HG03097 (cell line): ENCODE measurements around the gene PRELP.

Experiments used
- ATAC-seq: cut with Tn5 transposase; IDR thresholded peaks from one replicate; pipeline ENCODE4 v1.9.1; 2021; ENCODE audit not compliant: unreplicated experiment, low FRiP score

The PRELP gene

DNA sequence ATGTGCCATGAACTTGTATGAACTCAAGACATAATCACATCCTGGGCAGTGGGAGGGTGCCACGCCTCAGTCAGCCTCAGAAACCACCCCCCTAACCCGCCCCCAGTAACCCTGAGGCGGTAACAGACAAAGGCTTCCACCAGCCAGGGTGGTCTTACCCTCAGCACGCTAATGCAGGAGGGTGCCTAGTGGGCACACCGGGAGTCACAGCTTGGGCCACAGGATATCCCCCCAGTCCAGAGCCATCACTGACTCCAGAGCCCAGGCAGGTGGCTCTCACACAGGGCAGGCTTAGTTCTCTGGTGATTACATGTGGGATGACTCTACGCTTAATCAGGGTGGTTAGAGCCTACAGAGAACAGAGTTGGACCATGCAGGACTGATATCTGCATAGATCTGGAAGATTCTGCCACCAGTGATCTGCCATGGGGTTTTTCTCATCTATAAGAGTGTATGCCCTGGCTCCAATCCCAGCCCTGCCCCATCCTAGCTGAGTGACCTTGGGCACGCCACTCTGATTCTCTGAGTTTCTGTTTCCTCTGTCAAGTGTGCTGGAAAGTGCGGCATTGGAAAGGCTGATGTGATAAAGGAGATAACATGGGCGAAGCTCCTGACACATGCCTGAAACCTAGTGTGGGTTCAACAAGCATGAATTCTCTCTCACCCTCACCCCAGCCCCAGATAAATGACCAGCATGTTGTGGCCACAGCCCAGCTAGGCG lies 45.6 kb downstream of the PRELP start:
- no peak for ATAC-seq

DNA sequence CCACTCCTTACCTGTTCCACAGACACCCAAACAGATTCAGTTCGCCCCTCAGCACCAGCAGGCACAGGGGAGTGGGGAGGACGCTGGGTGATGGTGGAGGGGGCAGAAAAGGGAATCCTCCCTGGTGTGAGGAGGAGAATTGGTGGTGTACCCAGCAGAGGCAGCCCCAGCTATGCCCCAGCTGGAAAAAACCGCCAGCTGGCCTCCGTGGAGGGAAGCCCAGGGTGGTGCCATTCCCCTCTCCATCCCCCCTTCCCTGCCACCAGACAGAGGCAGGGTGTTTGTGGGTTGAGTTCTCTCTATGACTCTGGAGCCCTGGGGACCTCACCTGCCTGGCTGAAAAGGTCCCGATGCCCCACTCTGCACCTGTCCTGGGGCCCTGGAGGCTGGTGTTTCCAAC lies 46.2 kb downstream of the PRELP start:
- no peak for ATAC-seq

DNA sequence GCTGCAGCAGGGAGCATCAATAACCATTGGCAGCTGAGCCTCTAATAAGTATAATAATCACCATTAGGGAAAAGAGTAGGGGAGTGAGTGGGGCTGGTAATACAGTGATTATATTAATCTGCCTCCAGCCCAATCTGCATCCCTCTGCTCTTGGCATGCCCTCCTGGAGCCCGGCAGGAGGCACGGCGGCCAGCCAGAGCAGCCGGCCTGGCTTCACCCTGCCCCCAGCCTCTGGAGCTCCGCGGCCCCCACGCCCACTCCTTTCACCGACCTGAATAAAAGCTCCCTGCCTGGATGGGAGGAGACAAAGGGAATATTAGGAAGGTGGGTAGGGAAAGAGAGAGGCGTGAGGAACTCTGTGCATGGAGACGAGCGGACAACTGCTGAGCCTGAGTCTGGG lies 46.6 kb downstream of the PRELP start:
- ATAC-seq, result no peak

DNA sequence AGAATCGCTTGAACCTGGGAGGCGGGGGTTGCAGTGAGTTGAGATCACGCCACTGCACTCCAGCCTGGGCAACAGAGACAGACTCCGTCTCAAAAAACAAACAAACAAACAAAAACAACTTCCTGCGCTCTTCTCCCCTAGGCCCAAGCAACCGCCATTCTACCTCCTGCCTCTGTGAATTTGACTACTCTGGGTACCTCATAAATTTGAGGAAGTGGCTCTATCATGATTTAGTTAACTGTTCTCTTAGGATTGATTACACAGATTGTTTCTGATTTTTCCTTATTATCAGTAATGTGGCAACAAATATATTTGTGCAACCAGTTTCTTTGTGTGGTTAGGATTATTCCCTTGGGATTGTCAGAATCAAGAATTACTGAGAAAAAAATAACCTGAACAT lies 48.1 kb downstream of the PRELP start:
- no peak for ATAC-seq

DNA sequence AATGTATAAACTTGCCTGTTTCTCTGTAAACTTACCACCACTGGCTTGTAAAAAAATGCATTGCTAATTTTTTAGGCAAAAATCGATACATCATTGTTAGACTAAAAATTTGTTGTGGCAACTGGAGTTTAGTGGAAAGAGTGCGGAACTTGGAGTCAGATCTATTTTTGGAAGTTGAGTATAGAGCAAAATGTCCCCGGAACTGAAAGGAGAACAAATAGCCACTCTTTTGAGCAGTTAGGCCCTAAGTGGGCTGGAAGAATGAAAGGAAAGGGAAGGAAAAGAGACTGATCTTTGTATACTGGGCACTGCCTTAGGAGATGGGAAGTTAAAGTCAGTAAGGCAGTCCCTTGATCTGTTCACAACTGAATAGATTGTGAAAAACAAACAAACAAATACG lies 48.5 kb downstream of the PRELP start:
- ATAC-seq, result no peak

DNA sequence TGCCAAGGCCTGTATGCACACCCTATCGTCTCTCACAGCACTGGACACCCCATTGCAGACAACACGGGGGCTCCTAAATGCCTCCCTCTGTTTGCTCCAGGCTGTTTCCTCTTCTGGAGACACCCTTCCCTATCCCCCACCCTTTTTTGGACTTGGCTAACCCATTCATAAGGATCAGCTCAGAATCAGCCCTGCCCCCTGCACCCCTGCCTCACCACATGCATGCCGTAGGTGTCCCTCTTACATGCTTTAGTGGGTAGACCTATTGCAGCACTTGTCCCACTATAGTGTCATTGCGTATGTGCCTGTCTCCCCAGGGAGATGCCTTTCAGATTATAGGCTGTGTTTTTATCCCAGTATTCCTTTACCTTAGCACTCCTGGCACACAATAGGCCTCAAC lies 49.2 kb downstream of the PRELP start:
- no peak for ATAC-seq

DNA sequence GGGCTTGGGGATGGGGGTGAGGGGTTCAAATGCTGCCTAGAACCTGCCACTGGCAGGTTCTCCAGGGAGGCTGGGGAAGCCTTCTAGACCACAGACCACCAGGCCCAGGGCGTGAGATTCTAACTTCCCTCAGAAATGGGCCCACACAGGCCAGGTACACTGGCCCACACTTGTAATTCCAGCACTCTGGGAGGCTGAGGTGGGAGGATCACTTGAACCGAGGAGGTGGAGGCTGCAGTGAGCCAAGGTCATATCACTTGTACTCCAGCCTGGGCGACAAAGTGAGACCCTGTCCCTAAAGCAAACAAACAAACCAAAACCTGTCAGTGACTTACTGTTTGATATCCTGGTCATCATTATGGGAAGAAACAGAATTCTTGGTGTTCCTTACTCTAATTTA lies 50.1 kb downstream of the PRELP start:
- no peak for ATAC-seq

DNA sequence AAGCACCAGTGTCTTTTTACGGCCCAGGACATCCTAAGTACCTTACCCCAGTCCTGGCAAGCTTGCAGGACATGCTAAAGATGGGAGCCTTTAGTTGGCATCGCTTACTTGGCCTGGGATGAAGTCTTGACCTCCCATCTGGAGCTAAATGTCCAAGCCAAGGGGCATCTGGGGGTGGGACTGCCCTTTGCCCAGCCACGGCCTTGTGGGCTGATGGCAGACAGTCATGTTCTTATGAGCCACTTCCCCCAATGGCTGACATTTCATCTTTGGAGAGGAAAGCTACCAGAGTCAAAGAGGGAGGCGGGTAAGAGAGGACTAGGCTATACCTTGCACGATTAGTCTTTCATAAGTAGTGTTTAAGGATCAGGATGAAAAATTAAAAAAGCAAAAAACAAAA lies 50.5 kb downstream of the PRELP start:
- ATAC-seq, result no peak

DNA sequence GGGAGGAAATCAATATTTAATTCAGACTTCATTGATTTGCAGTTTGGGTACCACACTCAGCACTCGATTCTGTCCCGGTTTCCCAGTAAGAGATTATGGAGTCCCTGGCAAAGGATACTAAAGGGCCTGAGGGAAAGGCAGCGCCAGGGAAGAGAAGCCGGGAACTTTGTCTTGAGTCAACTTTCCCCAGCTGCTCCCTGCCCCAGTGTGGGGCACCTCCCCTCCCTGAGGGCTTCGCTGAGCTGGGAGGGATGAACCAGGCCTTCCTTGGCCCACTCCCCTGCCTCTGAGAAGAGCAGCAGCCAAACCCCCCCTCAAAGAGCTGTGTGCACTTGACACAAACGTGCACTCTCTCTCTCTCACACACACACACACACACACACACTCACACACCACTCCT lies 51.0 kb downstream of the PRELP start:
- no peak for ATAC-seq

DNA sequence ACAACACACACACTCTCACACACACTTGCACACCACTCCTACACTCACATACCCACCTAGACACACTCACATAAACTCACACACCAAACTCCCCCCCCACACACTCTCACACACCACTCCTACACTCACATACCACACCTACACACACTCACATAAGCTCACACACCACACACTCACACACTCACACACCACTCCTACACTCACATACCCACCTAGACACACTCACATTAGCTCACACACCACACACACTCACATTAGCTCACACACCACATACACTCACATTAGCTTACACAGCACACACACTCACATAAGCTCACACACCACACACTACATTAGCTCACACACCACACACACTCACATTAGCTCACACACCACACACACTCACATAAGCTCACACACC lies 51.4 kb downstream of the PRELP start:
- ATAC-seq, result no peak

DNA sequence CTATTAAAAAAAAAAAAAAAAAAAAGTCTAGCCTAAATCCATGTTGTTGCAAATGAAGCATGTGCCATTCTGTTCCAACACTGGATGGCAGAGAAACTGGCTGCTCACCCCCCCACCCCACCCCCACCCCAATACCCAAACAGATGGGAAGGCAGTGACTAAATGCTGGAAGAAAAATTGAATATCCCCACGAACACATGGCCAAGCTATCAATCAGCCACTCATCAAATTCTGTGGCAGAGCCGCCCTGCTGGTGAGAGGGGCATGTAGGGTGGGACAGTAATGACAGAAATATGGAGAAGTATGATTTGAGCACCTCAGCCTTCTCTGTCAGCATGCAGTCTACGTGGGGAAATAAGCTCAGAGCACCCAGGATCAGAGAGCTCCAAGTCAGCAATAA lies 52.5 kb downstream of the PRELP start:
- no peak for ATAC-seq

DNA sequence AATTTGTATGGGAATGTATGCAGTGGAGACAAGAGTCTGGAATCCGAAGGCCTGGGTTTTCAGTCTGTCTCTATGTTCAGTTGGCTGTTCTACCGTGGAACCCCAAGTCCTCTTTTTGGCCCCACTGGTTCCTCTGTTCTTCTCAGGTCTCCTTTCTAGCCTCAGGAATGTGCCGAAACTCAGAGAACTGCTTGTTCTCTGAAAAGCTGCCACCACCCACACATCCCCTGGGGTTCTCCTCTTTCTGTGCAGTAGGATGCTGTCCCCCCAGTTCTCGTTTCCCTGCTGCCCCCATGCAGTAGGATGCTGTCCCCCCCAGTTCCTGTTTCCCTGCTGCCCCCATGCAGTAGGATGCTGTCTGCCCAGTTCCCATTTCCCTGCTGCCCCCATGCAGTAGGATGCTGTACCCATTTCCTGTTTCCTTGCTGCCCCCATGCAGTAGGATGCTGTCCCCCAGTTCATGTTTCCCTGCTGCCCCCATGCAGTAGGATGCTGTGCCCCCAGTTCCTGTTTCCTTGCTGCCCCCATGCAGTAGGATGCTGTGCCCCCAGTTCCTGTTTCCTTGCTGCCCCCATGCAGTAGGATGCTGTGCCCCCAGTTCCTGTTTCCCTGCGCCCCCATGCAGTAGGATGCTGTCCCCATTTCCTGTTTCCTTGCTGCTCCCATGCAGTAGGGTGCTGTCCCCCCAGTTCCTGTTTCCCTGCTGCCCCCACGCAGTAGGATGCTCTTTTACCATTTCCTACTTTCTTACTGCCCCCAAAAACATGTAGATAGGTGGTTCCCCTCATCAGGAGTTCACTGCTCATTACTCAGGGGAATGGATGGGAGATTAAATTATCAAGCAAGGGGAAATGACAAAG lies 53.6 kb downstream of the PRELP start:
- no peak for ATAC-seq

DNA sequence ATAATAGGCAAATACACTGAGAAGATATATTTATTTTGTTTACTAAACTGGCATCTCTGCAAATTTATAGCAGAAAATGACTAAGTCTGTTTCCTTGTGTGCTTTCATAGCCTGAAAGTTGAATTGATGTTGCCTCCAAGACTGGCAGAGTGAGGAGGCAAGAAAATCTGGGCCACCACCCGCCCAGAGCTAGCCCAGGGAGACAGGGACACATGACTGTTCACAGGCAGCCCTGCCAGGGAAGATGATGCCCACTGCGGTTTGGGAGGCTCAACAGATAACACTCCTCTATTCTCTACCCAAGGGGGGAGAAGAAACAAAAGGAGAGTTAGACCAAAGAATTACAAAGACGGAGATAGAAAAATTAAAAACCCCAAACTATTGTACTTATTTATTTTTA lies 55.5 kb downstream of the PRELP start:
- no peak for ATAC-seq

DNA sequence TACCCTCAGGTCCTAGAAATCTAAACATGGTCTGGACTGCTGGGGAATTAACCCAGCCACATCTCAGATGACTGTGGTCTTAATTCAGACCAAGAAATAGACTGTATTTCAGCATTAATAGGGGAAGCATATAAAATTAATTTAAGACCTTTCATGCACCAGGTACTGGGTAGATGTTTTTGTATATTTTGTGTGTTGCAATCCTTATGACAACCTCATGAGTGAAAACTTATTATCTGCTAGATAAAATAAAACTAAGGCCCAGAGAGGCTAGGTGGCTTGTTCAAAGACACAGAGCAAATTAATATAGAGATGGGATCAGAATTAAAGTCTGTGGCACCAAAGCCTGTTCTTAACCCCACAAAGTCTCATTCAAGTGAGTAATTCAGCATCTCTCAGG lies 58.4 kb downstream of the PRELP start:
- ATAC-seq, result no peak

DNA sequence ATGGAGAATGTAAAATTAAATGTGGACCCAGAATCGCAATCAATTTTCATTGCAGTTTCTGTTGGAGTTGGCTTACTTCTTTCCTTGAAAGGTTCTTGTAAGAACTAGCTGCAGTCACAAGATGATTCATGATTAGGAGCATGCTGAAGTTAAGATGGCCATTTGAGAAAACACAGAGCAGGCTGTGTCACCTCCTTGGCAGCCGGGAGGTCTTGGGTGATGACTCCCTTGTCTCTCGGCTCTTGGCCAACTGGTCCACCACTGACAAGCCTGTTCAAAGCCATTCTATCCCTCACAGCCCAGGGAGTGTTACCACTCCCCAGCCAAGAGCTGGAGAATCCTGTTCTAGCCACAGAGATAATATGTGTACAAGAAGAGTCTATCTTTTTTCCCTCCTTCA lies 58.9 kb downstream of the PRELP start:
- ATAC-seq, result no peak

DNA sequence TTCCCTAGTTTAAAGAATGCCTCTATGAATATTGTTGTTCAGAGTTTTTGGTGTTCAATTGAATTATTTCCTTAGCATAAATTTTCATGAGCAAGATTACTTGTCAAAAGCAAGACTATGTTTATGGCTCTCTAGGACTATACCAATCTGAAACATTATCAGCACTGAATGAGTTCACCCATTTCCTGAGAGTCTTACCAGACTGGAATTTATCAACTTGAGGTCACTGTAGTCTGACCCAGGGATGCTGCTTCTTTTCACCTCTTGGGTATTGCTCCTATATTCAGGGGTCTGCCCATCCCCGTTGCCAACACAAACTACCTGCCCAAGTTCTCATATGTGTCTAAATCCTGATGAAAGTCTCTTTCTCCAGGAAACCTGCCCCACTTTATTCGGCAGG lies 61.0 kb downstream of the PRELP start:
- no peak for ATAC-seq

DNA sequence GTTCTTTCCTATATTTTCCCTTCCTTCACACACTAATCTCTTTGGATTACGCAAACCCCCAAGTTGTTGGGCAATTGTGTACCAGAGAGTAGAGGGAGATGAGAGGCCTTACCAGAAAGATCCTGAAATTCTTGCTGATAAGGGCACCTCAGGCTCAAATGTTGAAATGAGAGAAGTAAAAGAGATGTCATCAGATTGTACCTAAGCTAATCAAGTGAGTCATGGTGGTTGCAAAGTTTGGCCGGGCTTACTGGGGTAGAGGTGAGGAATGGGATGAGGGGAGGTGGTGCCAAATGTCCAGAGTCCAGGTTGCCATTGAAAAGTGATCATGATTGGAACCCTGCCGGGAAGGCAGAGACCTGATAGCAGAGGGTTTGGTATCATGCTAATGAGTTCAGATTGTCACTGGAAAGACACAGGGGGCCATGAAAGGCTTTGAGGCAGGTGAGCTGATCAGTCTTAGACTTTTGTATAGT lies 61.4 kb downstream of the PRELP start:
- no peak for ATAC-seq

DNA sequence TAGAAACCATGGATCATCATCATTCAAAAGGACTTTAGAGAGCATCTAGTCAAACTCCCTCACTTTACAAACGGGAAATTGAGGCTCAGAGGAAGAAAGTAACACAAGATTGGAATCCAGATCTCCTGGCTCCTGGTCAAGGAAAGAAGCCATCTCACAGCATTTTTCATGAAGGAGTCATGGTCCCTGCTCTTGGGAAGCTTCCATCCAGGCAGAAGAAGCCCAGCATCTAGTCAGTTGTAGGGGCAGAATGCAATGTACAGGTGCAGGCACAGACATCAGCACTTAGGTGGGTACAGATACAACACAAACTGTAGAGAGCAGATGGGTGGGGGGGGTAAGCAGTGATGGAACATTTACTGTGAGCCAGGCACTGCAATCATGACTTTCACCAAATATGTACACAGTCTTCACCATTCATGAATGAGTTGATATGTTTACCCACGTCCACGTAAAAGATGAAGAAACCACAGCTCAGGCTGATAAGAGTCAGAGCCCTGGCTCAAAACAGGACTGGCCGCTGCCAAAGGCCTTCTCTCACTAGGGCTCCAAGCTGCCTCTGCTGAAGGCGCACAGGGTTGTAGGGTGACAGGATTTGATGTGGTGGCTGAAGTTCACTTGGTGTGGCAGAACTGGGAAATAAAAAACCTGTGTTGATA lies 62.3 kb downstream of the PRELP start:
- no peak for ATAC-seq

DNA sequence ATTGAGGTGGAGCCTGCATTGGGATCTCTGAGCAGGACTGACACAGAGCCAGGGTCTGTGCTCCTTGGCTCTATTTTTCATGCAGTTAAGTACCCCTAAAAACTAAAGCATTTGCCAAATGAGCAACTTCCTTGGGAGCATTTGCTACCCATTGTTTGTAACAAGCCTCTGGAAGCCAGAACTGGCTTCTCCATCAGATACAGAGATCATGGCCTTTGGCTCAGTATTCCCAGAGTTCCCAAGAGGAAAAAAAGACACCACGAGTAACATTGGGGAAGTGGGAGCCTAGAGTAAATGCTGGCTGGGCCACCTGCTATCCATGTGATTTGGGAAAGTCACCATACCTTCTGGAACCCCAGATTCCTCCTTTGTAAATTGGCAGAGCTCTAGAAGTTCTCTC lies 63.1 kb downstream of the PRELP start:
- ATAC-seq, result no peak

DNA sequence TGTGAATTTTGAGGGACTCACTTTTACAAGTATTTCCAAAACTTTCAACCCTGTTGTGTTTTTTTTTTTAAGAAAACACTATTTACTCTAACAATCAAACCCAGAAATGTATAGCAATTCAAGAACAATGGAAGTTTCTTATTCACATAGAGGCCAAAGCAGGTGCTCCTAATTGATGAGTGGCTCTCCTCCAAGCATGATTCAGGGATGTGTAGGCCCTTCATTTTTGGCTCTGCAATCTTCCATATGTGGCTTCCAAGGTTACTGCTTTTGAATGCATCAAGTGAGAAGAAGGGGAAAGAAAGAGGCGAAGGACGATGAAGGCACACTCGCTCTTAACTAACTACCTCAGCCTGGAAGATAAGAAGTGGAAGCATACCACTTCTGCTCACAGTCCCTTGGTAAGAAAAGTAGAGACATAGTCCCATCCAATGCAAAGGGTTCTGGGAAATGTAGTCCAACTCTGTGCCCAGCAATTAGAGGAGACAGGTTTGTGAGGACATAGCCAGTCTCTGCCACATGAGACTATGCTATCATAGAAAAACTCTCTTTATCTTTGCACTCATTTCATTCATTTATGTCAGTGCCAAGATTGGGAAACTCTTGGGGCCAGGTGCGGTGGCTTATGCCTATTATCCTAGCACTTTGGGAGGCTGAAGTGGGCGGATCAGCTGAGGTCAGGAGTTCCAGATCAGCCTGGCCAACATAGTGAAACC lies 64.4 kb downstream of the PRELP start:
- ATAC-seq, result no peak
